GM12873 (cell line): ENCODE data around the gene RNF141.

ENCODE experiments used
- CTCF ChIP-seq: IDR thresholded peaks from 2 replicates; pipeline ENCODE4 v1.5.1; 2012; ENCODE audit warnings: low read depth, mild to moderate bottlenecking, moderate library complexity, low read length, control low read depth; ENCODE audit not compliant: insufficient read depth; ENCODE audit errors: missing control alignments

Gene RNF141

DNA sequence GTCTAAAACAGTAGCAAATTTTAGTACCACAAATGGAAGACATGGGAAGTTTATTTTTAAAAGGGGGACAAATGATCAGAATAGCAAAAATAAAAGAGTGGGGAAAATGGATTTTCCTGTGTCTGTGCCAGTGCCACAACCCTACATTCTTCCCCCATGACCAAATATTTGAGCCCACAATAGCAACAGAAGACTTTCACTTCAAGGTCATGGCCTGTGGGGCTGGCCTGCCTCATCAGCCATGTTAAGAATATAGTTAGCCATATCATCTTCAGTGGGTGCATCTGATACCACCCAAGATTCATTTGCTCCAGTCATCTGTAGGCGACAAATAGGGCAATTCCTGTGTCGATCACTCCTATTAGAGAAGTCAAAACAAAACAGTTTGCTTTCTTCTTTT, 26.3 kb downstream of the RNF141 start:
- no peak for TF ChIP-seq CTCF

GRCh38 chr11:10514202-10514601, 26.8 kb downstream of the RNF141 start:
- TF ChIP-seq CTCF: no peak

GRCh38 chr11:10511181-10511621, 29.8 kb downstream of the RNF141 start:
- TF ChIP-seq CTCF: no peak

DNA sequence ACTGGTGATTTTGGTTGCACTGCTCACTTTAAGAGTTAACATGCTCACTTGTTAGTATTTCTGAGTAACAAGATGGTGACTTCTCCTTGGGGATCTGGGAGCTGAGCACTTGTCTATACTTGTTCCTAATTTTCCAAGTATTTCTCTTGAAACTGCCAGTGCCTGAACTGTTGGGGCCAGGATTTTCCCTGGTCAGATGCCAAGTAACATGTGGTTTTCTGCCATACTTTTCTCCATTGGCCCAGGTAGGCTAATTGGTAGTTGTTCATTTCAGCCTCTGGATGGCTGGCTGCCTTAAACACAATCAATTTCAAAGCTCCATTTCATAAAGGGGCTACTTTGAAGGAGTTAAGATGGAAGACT, 35.0 kb downstream of the RNF141 start:
- no peak for TF ChIP-seq CTCF

- TF ChIP-seq CTCF: no peak
Measured at GRCh38 chr11:10505278-10506007, 35.5 kb downstream of the RNF141 start.

- no peak for TF ChIP-seq CTCF
Measured at GRCh38 chr11:10504490-10504889, 36.5 kb downstream of the RNF141 start.

DNA sequence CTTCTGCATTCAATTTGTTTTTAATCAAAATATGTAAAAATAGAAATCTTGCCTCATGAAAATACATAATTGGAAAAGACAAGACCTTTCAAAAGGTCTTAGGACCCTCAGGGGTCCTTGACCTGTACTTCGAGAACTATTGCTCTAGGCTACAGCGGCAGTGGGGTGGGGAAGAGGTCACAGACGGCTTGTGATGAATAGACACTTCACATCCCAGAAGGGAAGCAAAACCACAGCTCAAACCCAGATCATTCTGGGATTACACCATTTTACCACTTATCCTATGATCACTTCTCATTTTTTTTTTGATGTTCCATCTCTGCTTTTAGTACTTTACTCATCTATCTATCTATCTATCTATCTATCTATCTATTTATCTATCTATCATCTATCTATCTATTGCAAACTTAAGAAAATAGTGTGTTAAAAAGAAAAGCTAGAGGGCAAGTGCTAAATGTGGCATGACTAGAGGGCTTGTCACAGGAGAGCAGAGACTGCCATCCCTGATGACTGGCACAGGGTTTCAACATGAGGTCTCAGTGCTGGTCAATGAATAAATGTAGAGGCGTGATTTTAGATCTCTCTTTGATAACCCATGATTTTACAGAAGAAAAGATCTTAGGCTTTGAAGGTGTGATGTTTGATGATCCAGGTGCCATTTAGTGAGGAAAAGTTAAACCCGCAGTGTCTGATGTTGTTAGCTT, 37.1 kb downstream of the RNF141 start:
- no peak for TF ChIP-seq CTCF
